GM11168 (cell line): ENCODE data around the gene LYPD6.

Experiments used
- in situ Hi-C: fragments of 300-500 bp; cut with MboI; formaldehyde crosslinking; loops from one replicate; pipeline ENCODE4 v1.12.0; 2022; ENCODE audit warnings: low sequenced_read_pairs; ENCODE audit not compliant: unreplicated experiment

The LYPD6 gene

DNA sequence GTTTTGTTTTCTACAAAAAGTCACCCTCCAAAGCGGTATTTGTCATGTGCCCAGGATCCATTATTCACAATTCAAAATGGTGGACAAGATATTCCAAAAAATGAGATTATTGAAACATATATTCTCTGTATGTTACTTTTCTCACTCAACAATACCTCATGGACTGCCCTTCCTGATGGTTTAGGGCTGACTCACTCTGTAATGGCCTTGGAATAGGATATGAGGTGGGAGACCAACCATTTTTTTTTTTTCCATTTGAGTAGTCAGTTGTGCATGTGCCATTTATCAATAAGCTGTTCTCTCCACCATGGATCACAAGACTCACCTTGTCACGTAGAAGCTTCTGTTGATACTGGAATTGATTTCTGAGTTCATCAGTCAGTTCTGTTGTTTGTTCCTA lies 64.5 kb downstream of the LYPD6 start:
- in situ Hi-C loops: no loop called here

DNA sequence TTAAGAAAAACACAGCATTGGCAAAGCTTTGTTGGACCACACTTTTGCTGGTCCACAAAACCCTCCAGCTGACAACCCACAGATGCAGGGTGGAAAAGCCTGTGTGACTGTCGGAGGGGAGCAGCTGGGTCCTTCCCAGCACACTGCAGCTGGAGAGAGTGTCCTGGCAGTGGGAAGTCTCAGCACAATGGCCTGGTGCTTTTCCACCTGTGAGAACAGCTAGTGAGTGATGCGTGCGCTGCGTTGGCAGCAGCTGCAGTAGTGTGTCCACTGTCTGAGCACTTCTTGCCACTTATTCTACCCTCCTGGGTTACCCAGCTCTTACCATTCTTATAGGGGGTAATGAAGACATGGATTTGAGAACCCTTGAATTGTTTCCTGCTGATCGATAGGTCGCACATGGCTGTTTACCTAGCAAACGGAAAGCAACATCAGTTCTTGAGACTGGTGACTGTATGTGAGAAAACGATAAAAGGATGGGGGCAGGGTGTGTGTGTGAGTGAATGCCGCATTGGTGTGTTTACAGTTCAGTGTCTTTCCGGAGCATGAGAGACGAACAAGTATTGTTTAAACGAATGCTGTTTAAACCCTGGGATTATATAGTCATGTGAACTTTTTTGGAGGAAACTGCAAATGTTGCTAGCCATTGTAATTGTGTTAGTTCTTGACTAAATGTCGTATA lies 69.7 kb downstream of the LYPD6 start:
- in situ Hi-C loops: no loop called here

DNA sequence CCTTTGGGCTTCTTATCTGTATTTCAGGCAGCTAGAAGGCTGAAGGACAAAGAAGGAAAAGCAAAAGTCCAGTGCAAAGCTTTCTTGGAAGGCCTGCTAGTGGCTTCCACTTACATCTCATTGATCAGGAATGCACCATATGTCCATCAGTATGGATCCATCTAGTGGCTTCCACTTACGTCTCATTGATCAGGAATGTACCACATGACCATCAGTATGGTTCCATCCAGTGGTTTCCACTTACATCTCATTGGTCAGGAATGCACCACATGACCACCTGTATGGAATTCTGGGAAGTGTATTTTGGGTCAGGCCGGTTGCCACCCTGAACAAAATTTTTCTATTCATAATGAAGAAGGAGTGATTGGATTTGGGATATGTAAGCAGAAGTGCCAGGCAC lies 70.6 kb downstream of the LYPD6 start:
- in situ Hi-C loops: no loop called here

DNA sequence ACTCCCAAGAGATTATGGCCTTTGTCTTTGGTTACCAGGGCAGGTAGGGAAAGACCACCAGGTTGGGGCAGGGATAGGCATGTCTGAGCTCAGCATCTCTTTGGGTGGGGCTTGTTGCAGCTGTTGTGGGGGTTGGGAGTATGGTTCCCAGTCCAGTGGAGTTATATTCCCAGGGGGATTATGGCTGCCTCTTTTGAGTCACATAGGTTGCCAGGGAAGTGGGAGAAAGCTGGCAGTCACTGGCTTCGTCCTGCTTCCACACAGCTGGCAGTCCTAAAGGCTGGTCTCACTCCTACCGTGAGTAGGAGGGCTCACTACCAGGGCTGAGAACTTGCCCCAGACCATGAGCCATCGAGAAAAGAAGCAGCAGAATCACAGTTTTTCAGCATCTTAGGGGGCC lies 79.1 kb downstream of the LYPD6 start:
- in situ Hi-C loops: no loop called here

DNA sequence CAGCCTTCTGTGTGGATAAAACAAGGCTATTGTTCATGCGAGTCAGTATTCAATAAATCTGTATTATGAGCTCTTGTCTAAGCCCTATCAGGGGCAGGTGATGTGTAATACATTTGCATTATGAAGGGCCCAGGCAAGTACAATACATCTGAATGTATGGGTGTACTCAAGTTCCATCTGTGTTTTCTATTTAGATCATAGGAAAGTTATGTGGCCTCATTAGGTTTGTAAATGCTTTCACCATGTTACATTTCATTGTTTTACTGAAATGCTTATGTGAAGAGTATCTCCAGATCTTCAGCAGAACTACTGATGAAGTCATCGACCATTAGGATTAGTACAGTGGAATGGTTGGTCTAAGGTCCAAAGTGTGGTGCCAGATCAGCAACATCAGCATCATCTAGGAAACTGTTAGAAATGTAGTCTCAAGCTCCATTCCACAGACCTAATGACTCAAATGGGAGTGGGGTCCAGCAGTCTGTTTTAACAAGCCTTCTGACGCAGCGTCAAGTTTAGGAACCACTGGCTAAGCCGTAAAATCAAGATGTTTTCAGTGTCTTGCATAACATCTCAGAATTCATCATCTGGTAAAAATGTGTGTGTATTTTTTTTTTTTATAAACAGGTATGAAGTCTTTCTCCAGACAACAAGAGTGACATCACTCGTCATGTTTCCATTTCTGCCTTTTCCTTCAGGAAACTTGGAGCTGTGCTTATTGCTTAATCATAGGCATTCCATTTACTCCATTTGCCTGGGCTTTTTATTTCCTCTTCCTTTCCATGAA lies 80.5 kb downstream of the LYPD6 start:
- in situ Hi-C loops: no loop called here

DNA sequence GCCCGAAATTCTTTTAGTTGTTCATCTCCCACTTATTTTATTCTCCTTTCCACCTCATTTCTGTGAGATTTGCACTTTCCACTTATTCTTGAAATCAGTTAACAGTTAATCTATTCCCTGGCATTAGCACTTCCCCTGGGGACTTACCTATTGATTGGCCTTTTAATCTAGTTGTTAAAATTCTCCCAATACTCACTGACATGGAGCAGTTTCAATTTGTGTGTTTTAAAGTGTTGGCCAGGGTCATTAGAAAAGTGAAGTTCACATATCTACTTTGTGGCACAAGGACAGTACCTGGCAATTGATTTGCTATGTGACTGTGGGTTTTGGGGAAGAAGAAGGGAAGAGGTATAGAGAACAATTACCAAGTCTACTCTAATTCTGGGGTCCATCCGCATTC lies 83.1 kb downstream of the LYPD6 start:
- in situ Hi-C loops: no loop called here

DNA sequence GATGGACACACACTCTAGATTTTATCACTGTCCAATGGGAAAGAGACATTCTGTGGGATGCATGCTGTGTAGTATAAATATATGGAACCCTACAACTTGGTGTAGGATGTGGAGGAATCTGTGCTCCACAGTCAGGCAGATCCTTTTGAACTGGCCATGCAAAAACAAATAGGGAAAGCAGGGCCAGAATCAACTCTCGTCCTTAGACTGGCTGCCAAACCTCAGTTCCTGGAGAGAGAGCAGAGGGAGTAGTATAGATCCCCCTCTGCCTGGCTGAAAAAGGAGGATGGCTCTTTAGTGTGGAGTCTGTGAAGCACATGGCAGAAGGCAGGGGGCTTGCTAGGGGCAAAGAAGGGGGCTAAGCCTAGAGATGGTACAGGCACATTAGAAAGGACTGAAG lies 84.7 kb downstream of the LYPD6 start:
- in situ Hi-C loops: no loop called here

DNA sequence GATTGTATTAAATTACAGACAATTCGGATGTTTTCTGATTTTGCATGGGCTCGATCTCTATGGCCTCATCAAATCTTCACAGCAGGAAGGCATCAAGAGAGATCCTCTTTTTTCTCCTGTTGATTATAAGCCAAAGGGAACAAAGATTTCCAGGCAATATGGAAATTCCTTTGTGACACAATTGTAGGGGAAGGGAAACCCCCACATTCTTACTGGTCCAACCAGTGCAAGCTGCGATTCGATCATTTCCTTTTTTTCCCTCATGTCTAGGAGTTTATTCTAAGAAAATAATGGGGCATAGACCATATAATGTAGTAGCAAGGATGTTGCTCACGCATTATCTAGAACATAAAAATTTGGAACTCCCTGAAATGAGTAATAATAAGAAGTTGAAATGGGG lies 87.7 kb downstream of the LYPD6 start:
- in situ Hi-C loops: no loop called here

DNA sequence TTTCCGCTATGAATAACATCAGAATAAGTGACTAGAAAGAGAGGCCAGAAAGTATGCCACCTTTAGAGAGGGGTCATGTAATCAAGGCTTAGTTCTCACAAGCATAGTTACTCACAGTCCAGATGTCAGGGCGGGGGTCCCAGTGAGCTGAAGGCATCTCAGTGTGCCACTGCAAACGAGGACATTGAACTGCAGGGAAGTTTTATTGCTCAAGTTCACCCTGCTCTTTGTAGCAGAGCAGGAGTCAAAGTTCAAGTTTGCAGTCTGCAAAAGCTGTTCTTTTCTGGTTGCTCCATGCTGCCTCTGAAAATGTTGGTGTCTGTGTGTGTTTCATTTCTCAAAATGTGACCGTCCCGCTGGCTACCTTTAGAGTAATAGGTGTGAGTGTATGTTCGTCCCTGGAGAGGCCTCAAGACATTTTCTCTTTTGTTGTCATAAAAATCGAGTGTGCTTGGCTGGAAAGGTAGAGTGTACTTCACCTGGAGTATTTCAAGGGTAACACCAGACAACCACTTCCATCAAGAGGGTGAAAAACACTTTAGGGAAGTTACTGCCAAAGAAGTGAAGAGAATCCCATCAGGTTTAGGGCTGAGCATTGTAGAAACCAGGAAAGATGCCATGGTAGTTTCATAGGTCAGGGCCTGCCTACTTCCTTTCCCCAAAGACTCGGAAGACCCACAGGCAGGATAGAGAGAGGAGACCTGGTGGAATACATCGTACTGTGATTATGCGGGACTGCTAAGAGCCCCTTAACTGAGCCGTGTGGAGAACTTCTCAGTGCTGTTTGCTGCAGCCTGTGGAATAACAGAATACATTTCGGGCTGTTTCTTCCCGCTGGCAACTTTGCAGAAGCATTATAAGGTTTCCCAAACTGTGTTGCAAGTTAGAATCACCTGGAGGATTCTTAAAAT lies 89.9 kb downstream of the LYPD6 start:
- in situ Hi-C loops: no loop called here

DNA sequence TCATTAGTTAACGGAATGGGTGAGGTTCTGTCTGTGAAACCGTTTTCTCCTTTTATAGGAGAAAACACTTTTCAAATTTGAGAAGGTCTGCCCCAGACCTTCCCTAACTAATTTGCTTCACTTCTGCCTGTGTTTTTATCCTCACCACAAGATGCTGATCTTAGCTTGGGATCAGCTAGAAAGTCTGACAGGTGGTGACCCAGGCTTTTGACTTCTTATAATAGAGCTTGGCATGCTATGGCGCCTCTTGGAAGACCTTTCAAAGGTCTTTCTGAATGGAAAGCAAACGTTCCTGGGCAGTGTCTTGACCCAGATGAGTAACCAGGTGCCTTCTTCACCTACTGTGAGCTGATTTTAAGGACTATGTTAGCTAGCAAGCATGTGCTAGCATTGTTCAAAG lies 91.4 kb downstream of the LYPD6 start:
- in situ Hi-C loops: no loop called here

DNA sequence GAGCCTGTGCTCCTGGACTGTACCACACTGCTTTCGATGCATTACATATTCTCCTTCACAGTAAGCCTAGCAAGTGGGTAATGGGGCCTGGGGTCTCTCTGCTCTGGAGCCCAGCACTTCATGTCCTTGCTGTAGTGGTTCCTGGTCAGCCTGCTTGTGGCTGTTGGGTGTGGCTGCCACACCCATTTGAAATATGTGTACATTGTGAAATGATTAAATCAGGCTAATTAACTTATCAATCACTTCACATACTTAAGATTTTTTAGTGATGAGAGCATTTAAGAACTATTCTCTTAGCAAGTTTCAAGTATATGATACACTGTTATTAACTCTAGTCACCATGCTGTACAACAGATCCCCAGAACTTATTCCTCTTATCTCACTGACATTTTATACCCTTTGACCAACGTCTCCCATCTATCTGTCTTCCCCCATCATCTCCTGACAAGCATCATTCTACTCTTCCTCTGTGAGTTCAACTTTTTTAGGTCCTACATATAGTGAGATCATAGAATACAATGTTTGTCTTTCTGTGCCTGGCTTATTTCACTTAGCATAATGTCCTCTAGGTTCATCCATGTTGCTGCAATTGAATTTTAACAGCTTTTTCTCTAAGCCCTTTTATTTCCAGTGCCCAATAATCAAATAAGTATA lies 92.1 kb downstream of the LYPD6 start:
- in situ Hi-C loops: no loop called here

DNA sequence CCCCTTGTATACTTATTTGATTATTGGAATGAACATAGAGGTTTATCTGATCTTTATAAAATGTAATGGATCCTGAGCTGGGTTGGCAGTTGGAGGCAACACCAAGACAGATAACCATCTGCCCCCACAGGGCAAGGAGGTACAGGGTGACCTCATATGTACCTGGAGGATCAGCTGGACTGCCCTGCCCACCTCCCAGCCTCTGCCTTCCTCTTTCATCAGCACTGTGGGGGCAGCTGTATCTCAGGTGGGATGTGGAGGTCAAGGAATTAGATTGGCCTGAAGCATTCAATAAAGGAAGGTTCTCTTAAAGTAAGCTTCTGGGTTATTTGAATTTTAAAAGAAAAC lies 92.6 kb downstream of the LYPD6 start:
- in situ Hi-C loops: no loop called here

DNA sequence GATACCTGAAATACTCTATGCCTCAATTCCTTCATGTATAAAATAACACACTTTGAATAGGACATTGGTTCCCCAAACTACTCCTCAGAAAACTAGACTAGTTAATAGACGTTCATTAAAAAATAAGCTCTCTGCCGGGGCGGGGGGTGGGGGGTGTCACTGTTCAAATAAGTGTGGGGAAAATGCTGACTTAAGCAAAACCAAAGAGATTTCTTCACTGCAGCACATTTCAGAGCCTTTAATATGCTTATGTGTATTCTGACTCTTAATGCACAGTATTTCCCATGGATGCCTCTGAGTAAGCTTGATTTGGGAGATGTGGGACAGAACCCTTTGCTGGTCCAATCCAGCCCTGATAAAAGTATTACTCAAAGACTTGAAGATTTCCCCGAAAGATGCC lies 93.2 kb downstream of the LYPD6 start:
- in situ Hi-C loops: no loop called here

DNA sequence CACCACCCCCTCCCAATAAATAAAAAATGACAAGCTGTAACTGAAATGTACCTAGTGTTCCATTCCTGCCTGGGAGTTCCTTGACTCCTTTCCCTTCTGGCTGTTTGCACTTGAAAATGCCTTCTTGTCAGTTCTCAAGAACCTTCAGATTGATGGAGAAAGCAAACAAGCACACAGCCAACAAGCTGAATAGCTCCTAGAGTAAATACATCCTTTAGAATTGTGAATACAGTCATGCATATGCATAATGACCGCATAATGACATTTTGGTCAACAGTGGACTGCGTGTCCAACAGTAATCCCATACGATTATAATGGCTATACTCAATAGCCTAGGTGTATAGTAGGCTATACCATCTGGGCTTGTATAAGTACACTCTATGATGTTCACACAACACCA lies 97.0 kb downstream of the LYPD6 start:
- in situ Hi-C loops: no loop called here

DNA sequence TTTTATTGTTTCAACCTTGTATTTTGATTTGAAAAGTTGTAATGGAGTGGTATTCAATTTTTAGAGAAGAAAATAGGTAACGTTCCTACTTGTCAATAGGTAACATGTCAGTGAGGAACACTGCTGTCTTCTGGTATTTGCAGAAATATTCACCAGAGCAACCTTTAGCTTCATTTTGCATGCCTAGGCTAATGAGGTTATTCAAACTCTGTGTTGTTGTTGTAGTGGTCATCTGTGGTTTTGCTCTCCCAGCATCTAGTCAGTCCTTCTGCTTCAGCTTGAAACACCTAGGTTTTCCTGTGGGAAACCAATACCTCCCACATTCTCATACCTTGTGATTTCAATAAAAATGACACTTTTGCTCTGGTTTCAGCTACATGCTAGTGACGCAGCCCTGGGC lies 98.4 kb downstream of the LYPD6 start:
- in situ Hi-C loops: no loop called here

DNA sequence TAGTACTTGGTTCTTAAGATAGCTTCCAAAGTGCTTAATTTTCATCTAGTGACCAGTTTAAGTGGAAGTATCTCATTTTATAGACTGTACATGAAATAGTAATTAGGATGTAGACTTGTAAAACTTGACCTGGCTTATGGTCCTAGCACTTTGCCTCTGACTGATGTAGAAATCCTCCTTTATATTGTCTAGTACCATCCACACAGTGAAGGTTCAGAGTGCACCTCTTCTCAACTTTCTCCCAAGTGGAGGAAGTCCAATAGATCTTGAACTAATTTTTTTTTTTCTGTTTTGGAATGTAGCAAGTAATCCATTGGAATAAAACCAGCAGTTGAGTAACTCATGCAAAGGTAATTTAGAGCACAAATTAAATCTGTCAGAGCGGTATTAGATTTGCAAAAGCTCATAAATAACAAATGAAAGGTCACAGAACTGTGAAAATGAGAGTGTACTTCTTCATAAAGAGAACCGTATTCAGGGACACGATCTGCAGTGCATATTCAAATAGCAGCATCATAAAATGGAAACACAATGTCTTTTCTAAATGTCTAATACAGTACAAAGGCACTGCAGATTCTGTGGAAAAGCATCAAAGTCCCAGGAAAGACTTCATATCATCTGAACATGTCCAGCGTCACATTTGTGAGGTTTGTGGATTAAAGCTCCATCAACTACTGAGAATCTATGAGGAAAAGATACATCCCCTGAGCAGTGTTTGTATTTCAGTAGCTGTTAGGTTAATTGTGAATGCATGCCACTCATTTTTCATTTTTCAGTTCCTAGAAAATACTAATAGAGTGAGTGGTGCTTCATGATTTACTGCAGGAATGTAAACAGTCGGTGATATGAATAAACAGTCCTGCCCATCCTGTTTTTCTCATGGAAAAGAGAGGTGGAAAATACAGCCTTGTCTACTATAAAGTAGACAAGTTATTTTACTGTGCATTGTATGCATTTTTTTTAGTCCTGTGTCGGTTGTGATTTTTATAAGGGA lies 100.7 kb downstream of the LYPD6 start:
- in situ Hi-C loops: no loop called here

DNA sequence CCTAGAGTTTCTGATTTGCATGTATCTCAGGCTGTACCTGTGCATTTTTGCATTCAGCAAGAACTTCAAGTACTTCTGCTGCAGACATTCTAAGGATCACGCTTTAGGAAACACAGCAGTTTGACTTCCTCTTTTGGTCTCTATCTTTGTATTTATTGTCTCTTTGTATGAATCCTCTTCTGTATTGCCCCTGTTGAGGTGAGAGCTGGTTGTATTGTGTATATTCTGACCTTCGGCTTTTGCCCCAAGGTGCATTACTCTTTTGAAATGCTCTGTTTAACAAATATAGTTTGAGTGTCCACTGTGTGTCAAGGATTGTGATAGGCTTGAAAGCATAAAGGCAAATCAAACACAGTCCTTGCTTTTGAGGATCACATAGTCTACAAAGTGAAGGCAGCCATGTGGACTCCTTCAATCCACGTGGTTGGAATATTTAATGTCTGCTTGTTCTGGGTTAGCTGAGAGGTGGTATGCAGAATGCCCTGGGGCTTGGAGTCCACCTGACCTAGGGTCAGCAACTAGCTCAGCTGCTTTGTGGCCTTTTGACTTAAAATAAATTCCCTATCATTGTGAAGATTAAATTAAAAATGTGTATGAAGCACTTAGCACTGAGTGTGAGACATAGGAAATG lies 108.1 kb downstream of the LYPD6 start:
- in situ Hi-C loops: no loop called here

DNA sequence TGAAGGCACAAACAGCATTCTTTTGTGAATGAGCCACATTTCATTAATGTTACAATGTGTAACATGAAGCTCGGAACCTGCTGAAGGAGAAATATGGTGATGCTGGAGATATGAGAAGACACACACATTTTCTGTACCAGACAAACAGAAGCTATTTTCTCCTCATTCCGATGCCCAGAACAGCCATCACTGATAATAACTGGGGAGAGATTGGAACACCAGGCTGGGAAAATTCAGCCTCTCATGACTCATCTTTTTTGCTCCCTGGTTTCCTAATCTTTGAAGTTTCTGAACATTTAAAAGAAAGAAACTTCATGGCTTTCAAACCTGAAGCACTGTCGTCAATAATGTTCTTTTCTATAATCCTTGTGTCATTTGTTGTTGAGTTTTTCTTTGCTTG lies 110.9 kb downstream of the LYPD6 start:
- in situ Hi-C loops: no loop called here

DNA sequence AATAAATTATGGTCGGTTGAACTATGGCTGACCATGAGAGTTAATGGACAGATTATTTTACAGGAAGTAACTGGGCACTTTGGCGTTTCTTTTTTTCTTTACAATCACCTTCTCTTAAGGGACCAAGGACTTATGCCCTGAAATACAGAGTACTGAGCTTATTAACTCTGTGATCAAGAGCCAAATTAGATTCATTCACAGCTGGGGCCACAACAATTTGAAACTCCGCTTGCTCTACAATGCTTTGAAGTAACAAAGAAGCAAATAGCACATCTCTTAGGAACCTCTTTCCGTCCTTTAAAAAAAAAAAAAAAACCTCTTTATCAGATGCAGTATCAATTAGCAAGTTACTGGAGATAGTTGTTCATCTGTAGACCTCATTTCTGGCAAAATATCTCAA lies 112.0 kb downstream of the LYPD6 start:
- in situ Hi-C loops: no loop called here
